Measurements from ENCODE around the gene CNPY3.
"Not testable (repeated sequence)": the region's sequence is repeated elsewhere in the genome, so short reads cannot be mapped to it uniquely, and the experiment has no call there.

The CNPY3 gene

GRCh38 chr6:42896178-42896719 is 33.0 kb upstream of the CNPY3 start:
- DNase-seq (ENCODE audit: low read depth): no peak
- TF ChIP-seq, protein P1, sequence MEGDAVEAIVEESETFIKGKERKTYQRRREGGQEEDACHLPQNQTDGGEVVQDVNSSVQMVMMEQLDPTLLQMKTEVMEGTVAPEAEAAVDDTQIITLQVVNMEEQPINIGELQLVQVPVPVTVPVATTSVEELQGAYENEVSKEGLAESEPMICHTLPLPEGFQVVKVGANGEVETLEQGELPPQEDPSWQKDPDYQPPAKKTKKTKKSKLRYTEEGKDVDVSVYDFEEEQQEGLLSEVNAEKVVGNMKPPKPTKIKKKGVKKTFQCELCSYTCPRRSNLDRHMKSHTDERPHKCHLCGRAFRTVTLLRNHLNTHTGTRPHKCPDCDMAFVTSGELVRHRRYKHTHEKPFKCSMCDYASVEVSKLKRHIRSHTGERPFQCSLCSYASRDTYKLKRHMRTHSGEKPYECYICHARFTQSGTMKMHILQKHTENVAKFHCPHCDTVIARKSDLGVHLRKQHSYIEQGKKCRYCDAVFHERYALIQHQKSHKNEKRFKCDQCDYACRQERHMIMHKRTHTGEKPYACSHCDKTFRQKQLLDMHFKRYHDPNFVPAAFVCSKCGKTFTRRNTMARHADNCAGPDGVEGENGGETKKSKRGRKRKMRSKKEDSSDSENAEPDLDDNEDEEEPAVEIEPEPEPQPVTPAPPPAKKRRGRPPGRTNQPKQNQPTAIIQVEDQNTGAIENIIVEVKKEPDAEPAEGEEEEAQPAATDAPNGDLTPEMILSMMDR (IDR thresholded peaks at IDR 0.05; ENCODE audit: insufficient read depth, low read depth, low read length, missing control alignments): no peak
- no peak overlapping the region for H3K4me3 ChIP-seq (ENCODE audit: low read depth, low read length)

- peak; percentile 84 for DNase-seq (ENCODE audit: low read depth)
- no peak overlapping the region for H3K4me3 ChIP-seq (ENCODE audit: low read depth, low read length)
- TF ChIP-seq, protein P1 (IDR thresholded peaks at IDR 0.05; ENCODE audit: insufficient read depth, low read depth, low read length, missing control alignments): peak; percentile 52
These were observed 30.4 kb upstream of the CNPY3 start for GRCh38 chr6:42898891-42899361.

DNA sequence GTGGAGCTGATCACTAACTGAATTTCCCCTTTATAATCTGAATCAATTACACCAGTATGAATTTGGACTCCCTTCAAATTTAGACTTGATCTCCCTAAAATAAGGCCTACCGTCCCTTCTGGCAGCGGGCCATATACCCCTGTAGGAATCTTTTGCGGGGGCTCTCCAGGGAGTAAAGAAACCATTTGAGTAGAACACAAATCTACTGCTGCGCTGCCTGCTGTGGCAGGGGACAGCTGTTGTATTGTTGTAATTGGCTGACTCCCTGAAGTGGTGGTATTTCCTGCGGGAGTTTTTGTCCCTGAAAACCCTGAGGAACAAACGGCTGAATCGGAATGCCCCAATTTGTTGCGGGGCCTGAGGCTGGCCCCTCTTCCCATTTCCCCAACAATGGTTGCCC is 29.4 kb upstream of the CNPY3 start:
- H3K4me3 ChIP-seq (ENCODE audit: low read depth, low read length): no peak overlapping the region
- TF ChIP-seq, protein P1 (IDR thresholded peaks at IDR 0.05; ENCODE audit: insufficient read depth, low read depth, low read length, missing control alignments): no peak
- DNase-seq (ENCODE audit: low read depth): no peak

GRCh38 chr6:42901538-42901957 is 27.7 kb upstream of the CNPY3 start:
- TF ChIP-seq, protein P1 (IDR thresholded peaks at IDR 0.05; ENCODE audit: insufficient read depth, low read depth, low read length, missing control alignments): peak; percentile 79
- no peak overlapping the region for H3K4me3 ChIP-seq (ENCODE audit: low read depth, low read length)
- peak; percentile 88 for DNase-seq (ENCODE audit: low read depth)

DNA sequence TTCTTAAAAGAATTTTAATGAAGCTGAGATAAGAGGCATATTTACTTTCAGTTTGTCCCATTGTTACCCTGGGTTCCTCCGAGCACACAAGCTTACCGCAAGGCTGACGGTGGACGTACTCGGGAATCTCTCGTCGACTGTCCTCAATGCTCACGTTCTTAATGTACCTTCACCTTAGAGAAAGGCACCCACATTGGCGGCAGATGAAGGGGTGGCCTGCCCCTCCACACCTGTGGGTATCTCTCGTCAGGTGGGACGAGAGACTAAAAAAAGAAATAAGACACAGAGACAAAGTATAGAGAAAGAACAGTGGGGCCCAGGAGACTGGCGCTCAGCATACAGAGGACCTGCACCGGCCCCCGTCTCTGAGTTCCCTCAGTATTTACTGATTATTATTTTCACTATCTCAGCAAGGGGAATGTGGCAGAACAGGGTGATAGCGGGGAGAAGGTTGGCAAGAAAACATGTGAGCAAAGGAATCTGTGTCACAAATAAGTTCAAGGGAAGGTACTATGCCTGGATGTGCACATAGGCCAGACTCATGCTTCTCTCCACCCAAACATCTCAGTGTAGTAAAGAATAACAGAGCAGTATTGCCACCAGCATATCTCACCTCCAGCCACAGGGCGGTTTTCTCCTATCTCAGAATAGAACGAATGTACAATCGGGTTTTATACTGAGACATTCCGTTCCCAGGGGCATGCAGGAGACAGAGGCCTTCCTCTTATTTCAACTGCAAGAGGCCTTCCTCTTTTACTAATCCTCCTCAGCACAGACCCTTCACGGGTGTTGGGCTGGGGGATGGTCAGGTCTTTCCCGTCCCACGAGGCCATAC is 26.6 kb upstream of the CNPY3 start:
- DNase-seq (ENCODE audit: low read depth); H3K4me3 ChIP-seq (ENCODE audit: low read depth, low read length): not testable (repeated sequence)

DNA sequence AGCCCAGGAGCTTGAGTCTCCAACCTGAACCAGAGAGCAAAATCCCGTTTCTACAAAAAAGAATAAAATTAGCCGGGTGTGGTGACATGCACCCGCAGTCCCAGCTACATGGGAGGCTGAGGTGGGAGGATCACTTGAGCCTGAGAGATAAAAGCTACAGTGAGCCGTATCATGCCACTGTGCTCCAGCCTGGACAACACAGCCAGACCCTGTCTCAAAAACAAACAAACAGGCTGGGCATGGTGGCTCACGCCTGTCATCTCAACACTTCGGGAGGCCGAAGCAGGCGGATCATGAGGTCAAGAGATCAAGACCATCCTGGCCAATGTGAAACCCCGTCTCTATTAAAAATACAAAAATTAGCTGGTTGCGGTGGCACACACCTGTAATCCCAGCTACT is 24.8 kb upstream of the CNPY3 start:
- H3K4me3 ChIP-seq (ENCODE audit: low read depth, low read length): no peak overlapping the region
- TF ChIP-seq, protein P1 (IDR thresholded peaks at IDR 0.05; ENCODE audit: insufficient read depth, low read depth, low read length, missing control alignments): no peak
- no peak for DNase-seq (ENCODE audit: low read depth)

- no peak overlapping the region for H3K4me3 ChIP-seq (ENCODE audit: low read depth, low read length)
- DNase-seq (ENCODE audit: low read depth): no peak
- TF ChIP-seq, protein P1 (IDR thresholded peaks at IDR 0.05; ENCODE audit: insufficient read depth, low read depth, low read length, missing control alignments): no peak
These were observed 21.9 kb upstream of the CNPY3 start for GRCh38 chr6:42907336-42907735.
